Liver (tissue), 9 donors: ENCODE results near the gene DYSF. TPM values are rescaled to one million over a fixed set of nuclear protein-coding genes. Genes with fewer than 3 reads are reported as not detected.

Source experiments
- DNase-seq: peaks from one replicate; pipeline ENCODE4 v3.0.0-alpha.2; 2017; ENCODE audit warnings: low spot score
- H3K27ac ChIP-seq, 2 donors: one replicate each; pipeline ENCODE4 v1.7.0; 2013; ENCODE audit warnings: inconsistent platforms in 2 of 2, low read length in 2 of 2, control low read depth in 1 of 2, low read depth in 1 of 2, mild to moderate bottlenecking in 1 of 2
- H3K27me3 ChIP-seq, 4 donors: one replicate each; pipeline versions ENCODE4 v1.6.1 to v1.7.0; 2013; ENCODE audit warnings: low read length in 3 of 4, inconsistent platforms in 1 of 4, mild to moderate bottlenecking in 1 of 4, moderate library complexity in 1 of 4; ENCODE audit not compliant: control insufficient read depth in 4 of 4, insufficient read depth in 4 of 4
- H3K36me3 ChIP-seq, 4 donors: one replicate each; pipeline versions ENCODE4 v1.6.1 to v1.7.0; 2013; ENCODE audit warnings: low read length in 3 of 4, mild to moderate bottlenecking in 3 of 4, low read depth in 1 of 4, moderate library complexity in 1 of 4; ENCODE audit not compliant: control insufficient read depth in 4 of 4, insufficient read depth in 3 of 4
- H3K4me1 ChIP-seq, 4 donors: one replicate each; pipeline versions ENCODE4 v1.6.1 to v1.7.0; 2013; ENCODE audit warnings: low read length in 3 of 4, mild to moderate bottlenecking in 3 of 4, moderate library complexity in 1 of 4; ENCODE audit not compliant: control insufficient read depth in 4 of 4, insufficient read depth in 4 of 4
- H3K4me3 ChIP-seq, 3 donors: one replicate each; pipeline versions ENCODE4 v1.6.1 to v1.7.0; 2013; ENCODE audit warnings: low read length in 3 of 3, control low read depth in 1 of 3, low read depth in 1 of 3, mild to moderate bottlenecking in 1 of 3
- H3K9ac ChIP-seq, 2 donors: one replicate each; pipeline ENCODE4 v1.7.0; 2013; ENCODE audit warnings: low read length in 2 of 2, mild to moderate bottlenecking in 2 of 2, moderate library complexity in 2 of 2, control low read depth in 1 of 2, low read depth in 1 of 2
- H3K9me3 ChIP-seq, 4 donors: one replicate each; pipeline versions ENCODE4 v1.6.1 to v1.7.0; 2013; ENCODE audit warnings: low read length in 3 of 4; ENCODE audit not compliant: control insufficient read depth in 4 of 4
- EGR1 ChIP-seq, 2 donors: IDR thresholded peaks; 2 replicates each; pipeline ENCODE4 v1.6.1; 2016 to 2018; ENCODE audit warnings: antibody characterized with exemption in 2 of 2, low read depth in 2 of 2
- FOXA1 ChIP-seq: IDR thresholded peaks from 2 replicates; pipeline ENCODE4 v1.6.1; 2016; ENCODE audit warnings: antibody characterized with exemption
- FOXA2 ChIP-seq: IDR thresholded peaks from 2 replicates; pipeline ENCODE4 v1.6.1; 2016; ENCODE audit warnings: antibody characterized with exemption
- GABPA ChIP-seq, 2 donors: IDR thresholded peaks in 1 of 2; conservative IDR thresholded peaks in 1 of 2; 2 replicates each; pipeline ENCODE4 v1.6.1; 2016; ENCODE audit warnings: antibody characterized with exemption in 2 of 2, mild to moderate bottlenecking in 1 of 2, moderate library complexity in 1 of 2
- HNF4A ChIP-seq, 2 donors: conservative IDR thresholded peaks; 2 replicates each; pipeline ENCODE4 v1.6.1; 2016; ENCODE audit warnings: antibody characterized with exemption in 2 of 2, mild to moderate bottlenecking in 2 of 2
- HNF4G ChIP-seq: IDR thresholded peaks from 2 replicates; pipeline ENCODE4 v1.6.1; 2016; ENCODE audit warnings: antibody characterized with exemption
- JUND ChIP-seq, 2 donors: IDR thresholded peaks; 2 replicates each; pipeline ENCODE4 v1.6.1; 2016; ENCODE audit warnings: antibody characterized with exemption in 2 of 2
- NR2F2 ChIP-seq: IDR thresholded peaks from 2 replicates; pipeline ENCODE4 v1.6.1; 2016; ENCODE audit warnings: antibody characterized with exemption
- RAD21 ChIP-seq, 2 donors: IDR thresholded peaks; 2 replicates each; pipeline ENCODE4 v1.6.1; 2016; ENCODE audit warnings: antibody characterized with exemption in 2 of 2, mild to moderate bottlenecking in 2 of 2
- RXRA ChIP-seq, 2 donors: IDR thresholded peaks; 2 replicates each; pipeline ENCODE4 v1.6.1; 2017 to 2018; ENCODE audit warnings: antibody characterized with exemption in 2 of 2, mild to moderate bottlenecking in 1 of 2
- SP1 ChIP-seq: IDR thresholded peaks from 2 replicates; pipeline ENCODE4 v1.6.1; 2018; ENCODE audit warnings: antibody characterized with exemption, mild to moderate bottlenecking
- TAF1 ChIP-seq: conservative IDR thresholded peaks from 2 replicates; pipeline ENCODE4 v1.6.1; 2016; ENCODE audit warnings: antibody characterized with exemption, mild to moderate bottlenecking
- YY1 ChIP-seq: IDR thresholded peaks from 2 replicates; pipeline ENCODE4 v1.6.1; 2016; ENCODE audit warnings: antibody characterized with exemption, mild to moderate bottlenecking
- WGBS: extraction: QIAGEN DNeasy Blood & Tissue Kit; methylation state at CpG from one replicate; pipeline ENCODE4 v1.1.7; 2013; 5-methylcytosine and 5-hydroxymethylcytosine counted together
- polyA plus RNA-seq, 2 donors: library from polyadenylated mRNA; stranded (reverse) in 1 of 2; unstranded in 1 of 2; fragments of 200-250 nt in 1 of 2; fragments of >200 nt in 1 of 2; fragmentation: Nextera tagmentation in 1 of 2; extraction: Ambion mirVana in 1 of 2; gene quantifications; one replicate each; pipeline versions ENCODE4 v1.2.1 to v1.2.3, GENCODE V29; 2013 to 2015
- total RNA-seq, 2 donors: library from RNA; depleted of rRNA; stranded (reverse); fragments of >200 nt; gene quantifications; one replicate each; pipeline ENCODE4 v1.2.3, GENCODE V29; 2014
- TF ChIP-seq, protein P1 (sequence below): IDR thresholded peaks from 2 replicates; pipeline ENCODE4 v1.6.1; 2016; ENCODE audit warnings: antibody characterized with exemption
- TF ChIP-seq, protein P2 (sequence below): IDR thresholded peaks from 2 replicates; pipeline ENCODE4 v1.6.1; 2016; ENCODE audit warnings: antibody characterized with exemption, mild to moderate bottlenecking
- TF ChIP-seq, protein P3 (sequence below): fragments of 150-350 bp; IDR thresholded peaks from 2 replicates; pipeline ENCODE4 v1.5.1; 2017; ENCODE audit warnings: improper control_type of control experiment, low read depth, low read length; ENCODE audit not compliant: missing input control
- TF ChIP-seq, protein P4 (sequence below): IDR thresholded peaks from 2 replicates; pipeline ENCODE4 v1.6.1; 2016; ENCODE audit warnings: antibody characterized with exemption
- TF ChIP-seq, protein P5 (sequence below): IDR thresholded peaks from 2 replicates; pipeline ENCODE4 v1.6.1; 2016; ENCODE audit warnings: antibody characterized with exemption
- donor health status: healthy.
- donor health status: healthy.
- donor health status: healthy.
- donor health status: healthy.
- donor health status: healthy.

Gene DYSF
- total and polyA plus RNA-seq, 4 donors = 8.5 to 20.8 (median 13.6) TPM

DNA sequence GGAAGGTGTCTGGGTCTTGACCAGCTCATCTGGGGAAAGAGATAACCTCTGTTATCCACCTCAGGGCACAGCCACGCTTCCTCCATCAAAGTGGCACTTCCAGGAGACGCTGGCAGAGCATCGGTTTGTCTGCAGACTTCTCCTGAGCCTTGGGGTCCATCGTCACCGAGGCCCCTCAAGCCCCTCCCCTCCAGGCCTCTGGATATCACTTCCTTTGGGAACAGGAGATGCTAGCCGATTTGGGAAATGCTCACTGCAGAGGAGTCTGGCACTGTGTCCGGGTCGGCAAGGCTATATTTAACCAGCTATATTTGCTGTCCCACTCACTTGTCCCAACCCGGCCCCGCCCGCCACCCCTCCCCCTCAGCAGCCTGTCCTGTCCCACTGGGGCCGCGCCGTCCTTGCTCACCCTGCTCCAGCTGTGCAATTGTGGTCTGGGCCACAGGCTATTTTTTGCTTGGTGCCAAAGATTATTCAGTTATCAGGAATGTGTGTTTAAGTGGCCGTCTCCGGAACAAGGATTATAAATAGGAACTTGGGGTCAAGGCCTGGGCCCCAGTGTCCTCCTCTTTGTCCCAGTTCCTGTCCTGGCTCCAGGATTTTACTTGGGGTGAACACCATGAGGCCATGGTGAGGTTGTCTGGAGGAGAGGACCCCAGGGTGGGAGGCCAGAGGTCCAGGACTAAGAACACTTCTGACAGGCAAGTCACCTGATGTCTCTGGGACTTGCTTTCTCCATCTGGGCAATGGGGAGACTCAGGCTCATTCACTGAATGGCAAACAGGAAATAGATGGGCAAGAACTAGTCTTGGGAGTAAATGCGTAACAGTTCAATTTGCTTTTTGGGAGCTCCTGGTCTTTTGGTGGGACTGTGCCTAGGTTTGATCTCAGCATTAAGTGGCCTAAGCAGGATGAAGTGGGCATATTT lies 263.6 kb downstream of the DYSF start:
- TF ChIP-seq NR2F2 (peak; percentile 100), JUND (IDR thresholded peaks at IDR 0.05) (peak; percentile 38 to 42), GABPA (IDR thresholded peaks at IDR 0.05 in 1 of 2, conservative IDR thresholded peaks at IDR 0.05 in 1 of 2) (no peak), FOXA1 (no peak), FOXA2 (no peak), RAD21 (IDR thresholded peaks at IDR 0.05) (peak in 1 of 2 donors; percentile 25), EGR1 (IDR thresholded peaks at IDR 0.05; ENCODE audit: low read depth in 2 of 2) (no peak), HNF4G (no peak), SP1 (peak; percentile 78), TAF1 (no peak), HNF4A (conservative IDR thresholded peaks at IDR 0.05) (no peak), YY1 (no peak), RXRA (IDR thresholded peaks at IDR 0.05) (peak; percentile 61 to 86)
- TF ChIP-seq, protein P1, sequence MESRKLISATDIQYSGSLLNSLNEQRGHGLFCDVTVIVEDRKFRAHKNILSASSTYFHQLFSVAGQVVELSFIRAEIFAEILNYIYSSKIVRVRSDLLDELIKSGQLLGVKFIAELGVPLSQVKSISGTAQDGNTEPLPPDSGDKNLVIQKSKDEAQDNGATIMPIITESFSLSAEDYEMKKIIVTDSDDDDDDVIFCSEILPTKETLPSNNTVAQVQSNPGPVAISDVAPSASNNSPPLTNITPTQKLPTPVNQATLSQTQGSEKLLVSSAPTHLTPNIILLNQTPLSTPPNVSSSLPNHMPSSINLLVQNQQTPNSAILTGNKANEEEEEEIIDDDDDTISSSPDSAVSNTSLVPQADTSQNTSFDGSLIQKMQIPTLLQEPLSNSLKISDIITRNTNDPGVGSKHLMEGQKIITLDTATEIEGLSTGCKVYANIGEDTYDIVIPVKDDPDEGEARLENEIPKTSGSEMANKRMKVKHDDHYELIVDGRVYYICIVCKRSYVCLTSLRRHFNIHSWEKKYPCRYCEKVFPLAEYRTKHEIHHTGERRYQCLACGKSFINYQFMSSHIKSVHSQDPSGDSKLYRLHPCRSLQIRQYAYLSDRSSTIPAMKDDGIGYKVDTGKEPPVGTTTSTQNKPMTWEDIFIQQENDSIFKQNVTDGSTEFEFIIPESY = no peak
- TF ChIP-seq, protein P2, sequence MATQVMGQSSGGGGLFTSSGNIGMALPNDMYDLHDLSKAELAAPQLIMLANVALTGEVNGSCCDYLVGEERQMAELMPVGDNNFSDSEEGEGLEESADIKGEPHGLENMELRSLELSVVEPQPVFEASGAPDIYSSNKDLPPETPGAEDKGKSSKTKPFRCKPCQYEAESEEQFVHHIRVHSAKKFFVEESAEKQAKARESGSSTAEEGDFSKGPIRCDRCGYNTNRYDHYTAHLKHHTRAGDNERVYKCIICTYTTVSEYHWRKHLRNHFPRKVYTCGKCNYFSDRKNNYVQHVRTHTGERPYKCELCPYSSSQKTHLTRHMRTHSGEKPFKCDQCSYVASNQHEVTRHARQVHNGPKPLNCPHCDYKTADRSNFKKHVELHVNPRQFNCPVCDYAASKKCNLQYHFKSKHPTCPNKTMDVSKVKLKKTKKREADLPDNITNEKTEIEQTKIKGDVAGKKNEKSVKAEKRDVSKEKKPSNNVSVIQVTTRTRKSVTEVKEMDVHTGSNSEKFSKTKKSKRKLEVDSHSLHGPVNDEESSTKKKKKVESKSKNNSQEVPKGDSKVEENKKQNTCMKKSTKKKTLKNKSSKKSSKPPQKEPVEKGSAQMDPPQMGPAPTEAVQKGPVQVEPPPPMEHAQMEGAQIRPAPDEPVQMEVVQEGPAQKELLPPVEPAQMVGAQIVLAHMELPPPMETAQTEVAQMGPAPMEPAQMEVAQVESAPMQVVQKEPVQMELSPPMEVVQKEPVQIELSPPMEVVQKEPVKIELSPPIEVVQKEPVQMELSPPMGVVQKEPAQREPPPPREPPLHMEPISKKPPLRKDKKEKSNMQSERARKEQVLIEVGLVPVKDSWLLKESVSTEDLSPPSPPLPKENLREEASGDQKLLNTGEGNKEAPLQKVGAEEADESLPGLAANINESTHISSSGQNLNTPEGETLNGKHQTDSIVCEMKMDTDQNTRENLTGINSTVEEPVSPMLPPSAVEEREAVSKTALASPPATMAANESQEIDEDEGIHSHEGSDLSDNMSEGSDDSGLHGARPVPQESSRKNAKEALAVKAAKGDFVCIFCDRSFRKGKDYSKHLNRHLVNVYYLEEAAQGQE = no peak
- TF ChIP-seq, protein P3, sequence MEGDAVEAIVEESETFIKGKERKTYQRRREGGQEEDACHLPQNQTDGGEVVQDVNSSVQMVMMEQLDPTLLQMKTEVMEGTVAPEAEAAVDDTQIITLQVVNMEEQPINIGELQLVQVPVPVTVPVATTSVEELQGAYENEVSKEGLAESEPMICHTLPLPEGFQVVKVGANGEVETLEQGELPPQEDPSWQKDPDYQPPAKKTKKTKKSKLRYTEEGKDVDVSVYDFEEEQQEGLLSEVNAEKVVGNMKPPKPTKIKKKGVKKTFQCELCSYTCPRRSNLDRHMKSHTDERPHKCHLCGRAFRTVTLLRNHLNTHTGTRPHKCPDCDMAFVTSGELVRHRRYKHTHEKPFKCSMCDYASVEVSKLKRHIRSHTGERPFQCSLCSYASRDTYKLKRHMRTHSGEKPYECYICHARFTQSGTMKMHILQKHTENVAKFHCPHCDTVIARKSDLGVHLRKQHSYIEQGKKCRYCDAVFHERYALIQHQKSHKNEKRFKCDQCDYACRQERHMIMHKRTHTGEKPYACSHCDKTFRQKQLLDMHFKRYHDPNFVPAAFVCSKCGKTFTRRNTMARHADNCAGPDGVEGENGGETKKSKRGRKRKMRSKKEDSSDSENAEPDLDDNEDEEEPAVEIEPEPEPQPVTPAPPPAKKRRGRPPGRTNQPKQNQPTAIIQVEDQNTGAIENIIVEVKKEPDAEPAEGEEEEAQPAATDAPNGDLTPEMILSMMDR = no peak
- TF ChIP-seq, protein P4, sequence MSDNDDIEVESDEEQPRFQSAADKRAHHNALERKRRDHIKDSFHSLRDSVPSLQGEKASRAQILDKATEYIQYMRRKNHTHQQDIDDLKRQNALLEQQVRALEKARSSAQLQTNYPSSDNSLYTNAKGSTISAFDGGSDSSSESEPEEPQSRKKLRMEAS = no peak
- TF ChIP-seq, protein P5, sequence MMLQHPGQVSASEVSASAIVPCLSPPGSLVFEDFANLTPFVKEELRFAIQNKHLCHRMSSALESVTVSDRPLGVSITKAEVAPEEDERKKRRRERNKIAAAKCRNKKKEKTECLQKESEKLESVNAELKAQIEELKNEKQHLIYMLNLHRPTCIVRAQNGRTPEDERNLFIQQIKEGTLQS = no peak
- Histone ChIP-seq H3K4me1 (peaks cover 0 to 3% (median 1%) of the 10 kb centered on the region in 4 donors), H3K4me3 (no peak overlapping the region), H3K27ac (no peak overlapping the region), H3K36me3 (no peaks in the 10 kb centered on the region), H3K27me3 (no peaks in the 10 kb centered on the region), H3K9me3 (no peaks in the 10 kb centered on the region), H3K9ac (no peak overlapping the region)
- WGBS = 48% methylated on average over 17 of the region's 17 CpGs
- DNase-seq = no peak
